GM19468 (cell line): Measurements from ENCODE around the gene SPATA2.

Experiments
- ATAC-seq: cut with Tn5 transposase; IDR thresholded peaks from one replicate; pipeline ENCODE4 v1.9.1; 2021; ENCODE audit warnings: mild to moderate bottlenecking, moderate library complexity, moderate number of reproducible peaks; ENCODE audit not compliant: unreplicated experiment; ENCODE audit errors: extremely low read depth

Gene SPATA2

GRCh38 chr20:49935746-49936152 is 20.4 kb upstream of the SPATA2 start:
- no peak for ATAC-seq

GRCh38 chr20:49929142-49929494 is 13.8 kb upstream of the SPATA2 start:
- ATAC-seq, result no peak

- no peak for ATAC-seq
Measured at GRCh38 chr20:49928411-49929141, 13.2 kb upstream of the SPATA2 start.

- no peak for ATAC-seq
Measured at GRCh38 chr20:49925901-49926454, 10.6 kb upstream of the SPATA2 start.

- ATAC-seq, result no peak
Measured at GRCh38 chr20:49924247-49924646, 8.9 kb upstream of the SPATA2 start.

DNA sequence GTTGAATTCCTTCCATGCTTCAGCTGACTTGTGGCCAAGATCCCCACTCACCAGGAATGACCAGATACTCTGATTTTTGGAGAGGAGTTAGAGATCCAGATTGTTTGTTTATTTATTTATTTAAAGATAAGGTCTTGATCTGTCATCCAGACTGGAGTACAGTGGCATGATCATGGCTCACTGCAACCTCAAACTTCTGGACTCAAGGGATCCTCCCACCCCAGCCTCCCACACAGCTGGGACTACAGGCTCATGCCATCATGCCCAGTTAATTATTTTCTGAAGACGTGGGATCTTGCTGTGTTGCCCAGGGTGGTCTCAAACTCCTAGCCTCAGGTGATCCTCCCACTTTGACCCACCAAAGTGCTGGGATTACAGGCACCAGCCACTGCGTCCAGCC is 4.1 kb upstream of the SPATA2 start:
- no peak for ATAC-seq

GRCh38 chr20:49919009-49919408 is 3.7 kb upstream of the SPATA2 start:
- ATAC-seq, result no peak

GRCh38 chr20:49918446-49918845 is 3.1 kb upstream of the SPATA2 start:
- ATAC-seq, result no peak

DNA sequence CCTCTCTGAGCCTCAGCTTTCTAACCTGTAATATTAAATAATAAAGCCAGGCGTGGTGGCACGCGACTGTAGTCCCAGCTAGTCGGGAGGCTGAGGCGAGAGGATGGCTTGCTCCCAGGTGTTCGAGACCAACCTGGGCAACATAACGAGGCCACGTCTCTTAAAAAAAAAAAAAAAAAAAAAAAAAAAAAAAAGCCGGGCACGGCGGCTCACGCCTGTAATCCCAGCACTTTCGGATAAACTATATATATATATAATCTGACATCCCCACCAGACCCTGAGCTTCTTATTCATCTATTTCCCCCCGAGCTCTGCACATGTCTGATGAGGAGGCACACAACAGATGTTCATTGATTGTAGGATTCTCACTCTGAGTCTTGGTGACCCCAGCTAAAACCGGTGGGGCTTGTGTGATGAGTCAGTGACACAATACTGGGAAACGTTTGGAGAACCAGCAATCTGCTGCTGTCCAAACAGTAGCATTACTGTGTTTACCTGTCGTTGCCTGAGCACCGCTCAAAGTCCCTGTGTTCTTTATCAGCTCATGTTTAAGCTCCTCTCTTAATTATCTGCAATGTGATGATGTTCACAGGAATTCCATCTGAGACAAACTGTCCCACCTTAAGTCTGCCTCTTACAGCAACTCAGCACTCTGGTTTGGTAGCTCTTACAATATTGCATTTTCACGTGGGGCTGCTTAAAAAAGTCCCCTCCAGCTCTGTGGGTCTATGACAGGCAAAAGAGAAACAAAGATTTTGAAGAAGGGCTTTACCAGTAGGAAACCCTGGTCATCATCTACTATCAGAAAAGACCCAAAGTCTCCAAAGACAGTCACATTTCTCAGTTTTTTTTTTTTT is 1.0 kb upstream of the SPATA2 start:
- ATAC-seq, result no peak

DNA sequence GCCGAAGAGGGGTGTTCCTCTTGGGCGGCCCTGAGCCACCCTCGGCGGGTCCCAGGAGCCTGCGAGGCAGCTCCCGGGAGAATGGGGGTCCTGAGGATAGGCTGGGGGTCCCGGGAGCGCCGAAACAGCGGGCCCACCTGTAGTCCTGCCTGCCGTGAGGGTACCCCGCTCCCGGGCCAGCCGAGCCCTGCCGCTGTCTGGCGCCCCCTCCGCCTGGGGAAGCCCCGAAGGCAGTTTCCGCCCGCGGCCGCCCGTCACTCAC is 280 bp downstream of the SPATA2 start:
- no peak for ATAC-seq

GRCh38 chr20:49914310-49915117 is 815 bp downstream of the SPATA2 start:
- ATAC-seq, result no peak

GRCh38 chr20:49913399-49914047 is 1.8 kb downstream of the SPATA2 start:
- no peak for ATAC-seq

- ATAC-seq, result no peak
Measured at GRCh38 chr20:49910340-49910706, 5.0 kb downstream of the SPATA2 start.

DNA sequence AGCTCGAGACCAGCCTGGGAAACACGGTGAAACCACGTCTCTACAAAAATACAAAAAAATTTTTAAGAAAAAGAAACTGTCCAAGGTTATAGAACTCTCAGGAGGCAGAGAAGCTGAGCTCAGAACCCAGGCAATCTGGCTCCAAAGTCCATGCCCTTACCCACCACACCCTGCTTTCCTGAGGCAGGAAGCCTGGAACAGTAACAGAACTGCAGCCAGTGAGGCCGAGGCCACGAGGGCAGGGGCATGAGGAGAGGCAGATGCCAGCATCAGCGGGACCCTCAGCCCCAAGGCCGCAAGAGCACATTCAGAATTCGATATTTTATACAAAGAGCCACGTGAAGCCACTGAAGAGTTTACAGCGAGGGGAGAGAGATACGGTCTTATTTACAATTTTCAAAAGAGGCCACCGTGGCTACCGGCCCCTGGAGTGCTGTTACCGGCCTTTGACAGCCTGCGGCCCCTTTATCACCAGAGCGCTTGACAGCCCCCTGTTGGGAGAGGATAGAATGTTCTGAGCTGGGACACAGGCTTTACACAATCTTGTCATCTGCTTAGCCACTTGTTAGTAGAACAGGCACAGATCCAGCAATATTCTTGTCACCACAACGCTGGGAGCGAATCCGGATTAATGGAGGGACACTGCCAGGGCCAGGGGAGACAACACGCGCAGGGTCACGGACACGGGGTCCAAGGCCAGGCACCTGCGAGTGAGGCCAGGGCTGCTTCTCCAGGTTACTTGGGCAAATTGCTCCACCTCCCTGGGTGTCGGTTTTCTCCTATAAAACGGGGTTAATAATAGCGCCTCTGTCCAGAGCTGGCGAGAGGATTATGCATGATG is 5.6 kb downstream of the SPATA2 start:
- no peak for ATAC-seq

GRCh38 chr20:49908258-49908565 is 7.1 kb downstream of the SPATA2 start:
- no peak for ATAC-seq

DNA sequence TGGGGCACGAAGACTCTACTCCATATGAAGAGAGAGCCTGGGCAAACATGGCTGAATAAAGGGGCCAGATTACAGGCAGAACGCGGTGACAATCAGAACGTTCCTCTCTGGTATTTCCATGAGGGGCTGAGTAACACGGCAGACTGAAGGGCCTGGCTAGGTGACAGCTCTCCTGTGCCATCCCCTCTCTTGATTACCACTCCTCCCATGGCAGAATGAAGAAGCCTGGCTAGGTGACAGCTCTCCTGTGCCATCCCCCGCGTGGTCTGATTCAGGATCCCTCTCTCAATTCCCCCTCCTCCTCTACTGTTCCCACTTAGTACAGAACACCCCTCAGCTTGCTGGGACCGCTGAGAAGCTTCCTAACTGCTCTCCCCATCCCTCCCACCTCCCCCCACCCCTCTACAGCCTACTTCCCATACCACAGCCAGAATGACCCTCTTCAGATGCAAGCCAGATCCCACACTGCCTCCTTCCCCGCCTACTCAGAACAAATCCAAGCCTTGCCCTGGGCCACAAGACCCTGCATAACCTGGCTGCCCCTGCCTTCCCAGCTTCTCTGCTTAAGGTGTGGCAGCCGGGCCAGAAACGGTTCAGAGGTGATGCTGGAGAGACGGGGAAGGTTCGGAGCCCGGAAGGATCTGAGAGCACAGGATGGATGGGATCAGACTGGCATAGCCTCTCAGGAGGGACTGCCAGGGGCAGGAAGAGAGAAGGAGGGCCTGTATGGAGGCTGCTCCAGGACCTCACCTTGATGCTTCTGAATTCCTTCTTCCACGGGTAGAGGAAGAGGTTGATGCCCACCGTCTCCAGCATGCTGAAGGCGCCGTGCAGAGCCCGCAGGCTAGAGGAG is 7.7 kb downstream of the SPATA2 start:
- ATAC-seq, result no peak

DNA sequence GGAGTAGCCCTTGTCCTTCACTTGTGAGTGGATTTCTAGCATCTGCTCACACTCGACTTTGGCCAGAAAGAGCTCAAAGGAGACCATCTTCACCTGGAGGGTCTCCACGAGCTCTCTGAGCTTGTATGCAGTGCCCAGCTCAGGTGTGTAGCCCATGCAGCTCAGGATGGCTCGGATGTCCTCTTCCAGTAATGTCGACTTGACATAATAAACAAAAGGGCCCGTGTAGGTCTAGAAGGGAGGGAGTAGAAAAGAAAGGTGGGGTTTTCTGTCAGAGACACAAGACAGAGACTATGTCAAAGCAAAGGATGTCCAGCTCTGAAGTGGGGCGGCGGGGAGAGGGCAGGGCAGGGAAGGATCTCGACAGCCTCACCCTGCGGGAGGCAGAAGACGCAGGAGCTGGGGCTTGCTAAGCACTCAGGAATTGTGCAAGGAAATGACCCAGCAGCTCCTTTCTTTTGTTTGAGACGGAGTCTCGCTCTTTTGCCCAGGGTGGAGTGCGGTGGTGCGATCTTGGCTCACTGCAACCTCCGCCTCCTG is 8.6 kb downstream of the SPATA2 start:
- ATAC-seq, result no peak

GRCh38 chr20:49906101-49906604 is 9.2 kb downstream of the SPATA2 start:
- no peak for ATAC-seq
